ENCODE results near the gene LY6G6C.

The LY6G6C gene

DNA sequence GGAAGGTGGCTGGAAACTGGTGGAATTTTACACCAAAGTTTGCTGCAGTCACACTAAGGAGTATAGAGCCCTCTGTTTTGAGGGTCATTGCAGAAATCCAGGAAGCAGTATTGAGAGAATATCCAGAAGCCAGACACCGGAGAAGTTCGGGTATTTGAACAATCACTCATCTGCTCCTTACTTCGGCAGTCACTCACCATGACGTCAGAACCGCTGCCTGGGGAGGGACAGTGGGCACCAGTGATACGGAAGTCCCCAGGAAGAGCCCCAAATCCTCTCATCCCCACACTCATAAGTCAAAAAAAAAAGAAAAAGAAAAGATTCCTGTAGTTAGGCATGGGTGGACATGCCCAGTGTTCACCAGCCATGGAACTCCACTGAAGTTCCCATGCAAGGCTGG, 44.6 kb downstream of the LY6G6C start:
- no peak for DNase-seq

DNA sequence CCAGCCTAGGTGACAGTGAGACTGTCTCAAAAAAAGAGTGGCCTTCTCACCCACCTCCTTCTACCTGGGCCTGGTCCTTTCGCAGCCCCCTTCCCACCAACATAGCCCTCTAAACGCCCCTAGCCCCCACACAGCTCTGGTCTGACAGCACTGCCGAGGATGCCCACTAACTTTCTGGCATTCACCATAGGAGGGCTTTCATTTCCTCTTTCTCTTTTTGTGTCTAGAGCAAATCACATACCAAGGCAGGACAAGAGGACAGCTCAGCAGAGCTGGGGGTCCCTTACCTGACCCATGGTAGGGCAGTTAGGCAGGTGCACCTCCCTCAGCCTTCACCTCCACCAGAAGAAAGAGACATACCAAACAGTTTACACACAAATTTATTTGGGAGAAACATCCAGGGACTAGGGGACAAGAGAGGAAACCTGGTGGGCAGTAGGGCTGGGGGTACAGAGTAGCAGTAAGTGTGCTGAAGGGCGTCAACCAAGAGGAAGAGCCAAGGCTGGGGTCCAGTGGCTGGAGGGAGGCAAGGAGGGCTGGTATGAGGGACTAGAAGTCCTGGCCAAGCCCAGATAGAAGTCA, 45.1 kb downstream of the LY6G6C start:
- no peak for DNase-seq

DNA sequence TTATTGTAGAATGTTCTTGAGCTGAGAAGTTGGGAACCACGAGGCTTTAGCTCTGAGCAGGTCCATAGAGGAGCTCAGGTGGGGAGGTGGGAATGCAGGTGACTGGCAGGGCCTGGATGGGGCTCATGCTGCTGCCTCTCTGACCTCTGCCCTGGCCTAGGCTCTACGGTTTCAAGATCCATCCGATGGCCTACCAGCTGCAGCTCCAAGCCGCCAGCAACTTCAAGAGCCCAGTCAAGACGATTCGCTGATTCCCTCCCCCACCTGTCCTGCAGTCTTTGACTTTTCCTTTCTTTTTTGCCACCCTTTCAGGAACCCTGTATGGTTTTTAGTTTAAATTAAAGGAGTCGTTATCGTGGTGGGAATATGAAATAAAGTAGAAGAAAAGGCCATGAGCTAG, 51.9 kb downstream of the LY6G6C start, which contains the start of gene LY6G5B:
TSS of gene LY6G5B (plus strand) at position 301 of the 400 bp plus-strand sequence. CDS start 975 bp downstream, outside the sequence.
- DNase-seq: no peak

Data from NCI-H146 (cell line).